Measurements from ENCODE around the gene TMEM179. TPM values are rescaled to one million over a fixed set of nuclear protein-coding genes. Genes with fewer than 3 reads are reported as not detected.

The TMEM179 gene
- total RNA-seq, 1 donor from 2014 or later = 0.30 TPM

DNA sequence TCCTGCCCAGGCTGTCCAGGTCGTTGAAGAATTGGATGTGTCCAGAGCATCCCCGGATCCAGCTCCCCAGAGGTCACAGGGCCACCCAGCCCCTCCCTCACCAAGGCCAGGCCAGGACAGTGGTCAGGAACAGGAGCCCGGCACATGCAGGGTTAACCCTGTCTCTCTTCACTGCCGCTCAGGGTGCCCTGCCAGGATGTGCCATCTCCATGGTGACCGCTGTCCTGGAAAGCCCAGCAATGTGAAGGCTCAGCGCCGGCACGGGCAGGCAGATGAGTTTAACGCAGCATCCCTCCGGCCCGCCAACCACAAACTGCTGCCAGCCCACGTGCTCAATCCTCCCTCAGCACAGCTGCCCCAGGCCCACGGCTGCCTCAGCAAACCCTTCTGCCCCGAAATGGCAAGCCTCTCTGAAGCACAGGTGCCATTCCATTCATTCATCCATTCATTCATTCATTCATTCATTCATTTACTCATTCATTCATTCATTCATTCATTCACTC is 4.4 kb downstream of the TMEM179 start:
- no peak for ATAC-seq
- DNase-seq (ENCODE audit: low spot score) = no peak

DNA sequence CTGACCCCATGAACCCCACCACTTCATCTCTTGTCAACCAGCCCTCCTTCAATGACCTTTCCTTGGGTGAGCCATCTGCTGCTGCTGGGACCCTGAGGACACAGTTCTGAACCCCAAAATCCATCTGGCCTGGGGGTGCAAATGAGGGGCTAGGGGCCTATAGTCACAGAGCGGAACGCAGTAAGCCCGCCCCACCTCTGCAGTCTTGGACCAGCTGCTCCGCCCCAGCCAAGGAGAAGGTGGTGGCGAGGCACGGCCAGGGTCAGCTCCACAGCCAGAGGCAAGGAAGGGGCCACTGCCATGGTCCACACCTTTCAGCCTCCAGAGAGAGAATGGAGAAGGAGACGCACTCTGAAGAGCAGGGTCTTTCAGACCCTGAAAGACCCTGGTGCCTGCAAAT is 5.1 kb downstream of the TMEM179 start:
- ATAC-seq (no peak), DNase-seq (ENCODE audit: low spot score) (no peak)

DNA sequence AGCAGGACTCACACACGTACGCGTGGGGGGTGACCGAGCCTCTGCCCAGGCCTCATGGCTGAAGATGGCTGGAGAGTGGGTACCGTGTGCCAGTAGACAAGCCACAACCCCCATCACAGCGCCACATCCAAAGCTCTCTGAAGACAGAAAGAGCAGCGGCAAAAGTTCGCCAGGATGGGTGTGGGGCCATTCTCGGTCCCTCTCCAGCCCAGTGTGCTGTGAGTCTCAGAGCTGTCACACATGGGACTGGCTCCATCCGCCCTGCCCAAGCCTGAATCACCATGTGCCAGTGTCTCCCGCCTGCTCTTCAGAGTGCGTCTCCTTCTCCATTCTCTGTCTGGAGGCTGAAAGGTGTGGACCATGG is 5.7 kb downstream of the TMEM179 start:
- ATAC-seq = no peak
- DNase-seq (ENCODE audit: low spot score) = no peak

DNA sequence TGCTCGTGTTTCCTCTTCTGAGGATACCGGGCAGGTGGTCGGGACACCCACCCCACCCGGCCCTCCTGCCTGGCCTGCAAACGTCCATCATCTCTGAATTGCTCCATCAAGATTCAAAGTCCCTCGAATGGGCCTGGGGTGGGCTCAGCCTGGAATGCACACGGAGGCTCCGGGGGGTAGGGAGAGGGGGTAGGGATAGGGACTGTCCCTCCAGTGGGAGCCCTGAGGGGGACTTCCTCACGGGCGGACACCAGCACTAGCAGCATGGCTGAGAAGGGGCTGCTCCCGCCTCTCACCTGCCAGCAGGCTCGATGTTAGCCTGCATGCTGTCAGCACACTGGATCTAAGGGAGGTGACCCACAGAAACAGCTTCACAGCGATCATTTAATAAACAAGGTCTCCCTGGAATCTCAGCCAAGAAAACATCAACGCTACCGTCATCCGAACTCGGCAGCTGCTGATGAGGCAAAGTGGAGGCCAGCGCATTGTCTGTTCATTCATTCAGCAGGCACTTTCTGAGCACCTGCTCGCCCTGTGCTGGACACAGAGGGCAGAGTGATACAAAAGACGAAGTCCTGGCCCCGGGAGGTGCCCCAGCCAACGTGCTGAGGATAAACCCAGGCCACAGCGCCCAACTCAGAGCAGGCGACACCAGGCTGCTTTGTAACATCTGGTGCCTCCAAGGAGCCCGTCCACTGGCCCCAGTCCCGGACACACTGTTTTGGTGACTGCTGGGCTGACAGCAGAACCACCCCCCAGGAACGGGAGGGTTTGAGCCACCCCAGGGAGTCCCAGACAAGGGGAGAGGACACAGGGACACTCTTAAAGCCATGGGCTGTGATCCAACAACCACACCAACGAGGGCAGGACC is 6.3 kb downstream of the TMEM179 start:
- ATAC-seq = no peak
- DNase-seq (ENCODE audit: low spot score) = no peak

DNA sequence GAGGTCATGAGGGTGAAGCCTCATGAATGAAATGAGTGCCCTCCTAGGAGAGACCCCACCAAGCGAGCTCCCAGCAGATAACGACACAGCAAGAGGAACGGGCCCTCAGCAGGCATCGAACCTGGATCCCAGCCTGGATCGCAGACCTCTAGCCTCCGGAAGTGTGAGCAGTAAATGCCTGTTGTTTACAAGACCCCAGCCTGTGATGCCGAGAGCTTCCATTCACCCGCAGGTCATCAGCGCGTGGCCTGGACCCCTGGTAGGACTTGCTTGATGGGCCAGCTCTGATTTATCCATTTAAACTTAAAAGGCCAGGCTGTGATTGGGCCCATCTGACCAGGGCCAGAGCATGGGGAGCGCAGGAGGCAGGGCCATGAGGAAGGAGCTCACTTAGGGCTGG is 7.0 kb downstream of the TMEM179 start:
- no peak for DNase-seq (ENCODE audit: low spot score)

DNA sequence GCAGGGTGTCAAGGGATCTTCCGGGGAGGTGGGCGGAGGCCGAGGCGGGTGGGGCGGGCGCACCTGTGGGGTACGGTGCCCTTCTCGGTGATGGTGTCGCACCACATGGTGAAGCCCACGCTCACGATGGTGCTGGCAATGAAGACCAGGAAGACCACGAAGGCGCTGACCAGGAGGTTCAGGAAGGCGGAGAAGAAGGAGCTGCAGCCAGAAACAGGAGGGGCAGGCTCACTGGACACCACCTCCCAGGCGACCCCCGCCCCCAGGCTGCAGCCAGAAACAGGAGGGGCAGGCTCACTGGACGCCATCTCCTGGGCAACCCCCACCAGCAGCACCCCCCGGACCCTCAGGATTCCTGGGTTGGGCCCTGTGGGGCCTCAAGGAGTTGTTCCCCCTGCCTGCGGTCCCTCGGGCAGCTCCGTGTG is 7.6 kb downstream of the TMEM179 start:
- DNase-seq (ENCODE audit: low spot score) (no peak), ATAC-seq (no peak)

More for the DNA sequence above, 7.0 kb downstream of the TMEM179 start:
- ATAC-seq = no peak

DNA sequence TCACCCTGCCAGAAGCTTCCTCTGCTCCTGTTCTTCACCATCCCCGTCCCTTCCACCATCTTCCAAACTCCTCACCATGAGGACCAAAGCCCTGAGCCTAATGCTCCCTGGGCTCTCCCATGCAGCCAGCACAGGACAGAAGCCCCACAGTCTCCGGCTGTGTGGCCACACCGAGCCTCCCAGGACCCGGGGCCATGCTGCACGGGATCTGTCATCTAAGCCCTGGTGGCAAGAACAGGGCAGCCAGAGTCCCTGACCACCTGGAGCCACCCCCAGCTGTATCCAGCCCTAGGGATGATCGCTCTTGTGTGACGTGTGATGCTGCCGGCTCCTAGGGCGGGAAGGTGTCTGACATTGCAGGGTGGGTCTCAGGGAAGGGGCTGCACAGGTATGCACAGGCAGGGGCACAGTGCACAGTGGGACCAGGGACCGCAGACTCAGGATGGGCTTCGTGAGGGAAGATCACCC is 8.1 kb downstream of the TMEM179 start:
- no peak for DNase-seq (ENCODE audit: low spot score)
- no peak for ATAC-seq

DNA sequence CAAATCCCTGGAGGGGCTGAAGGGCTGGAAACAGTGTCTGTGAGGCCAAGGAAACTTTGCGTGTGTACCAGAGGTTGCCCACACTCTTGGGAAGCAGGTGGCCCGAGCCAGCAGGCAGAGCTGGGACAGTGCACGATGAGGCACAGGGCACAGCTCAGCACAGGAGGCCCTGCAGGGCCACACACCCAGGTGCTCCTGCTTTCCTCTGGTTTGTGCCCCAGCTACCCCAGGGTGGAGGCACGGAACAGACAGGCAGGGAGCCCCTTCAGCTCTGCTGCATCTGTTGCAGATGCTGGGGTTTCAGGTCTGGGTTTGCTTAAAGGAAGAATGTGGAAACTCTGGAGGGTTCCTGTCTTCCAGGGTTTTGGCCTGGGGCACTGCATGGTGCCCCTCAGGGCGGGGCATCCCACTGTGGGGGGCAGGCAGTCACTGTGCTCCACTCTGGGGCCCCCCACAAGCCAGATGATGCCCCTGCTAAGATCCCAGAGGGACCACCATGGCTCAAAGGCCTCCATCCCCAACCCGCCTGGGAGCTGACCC is 8.6 kb downstream of the TMEM179 start:
- DNase-seq (ENCODE audit: low spot score) = no peak
- no peak for ATAC-seq

DNA sequence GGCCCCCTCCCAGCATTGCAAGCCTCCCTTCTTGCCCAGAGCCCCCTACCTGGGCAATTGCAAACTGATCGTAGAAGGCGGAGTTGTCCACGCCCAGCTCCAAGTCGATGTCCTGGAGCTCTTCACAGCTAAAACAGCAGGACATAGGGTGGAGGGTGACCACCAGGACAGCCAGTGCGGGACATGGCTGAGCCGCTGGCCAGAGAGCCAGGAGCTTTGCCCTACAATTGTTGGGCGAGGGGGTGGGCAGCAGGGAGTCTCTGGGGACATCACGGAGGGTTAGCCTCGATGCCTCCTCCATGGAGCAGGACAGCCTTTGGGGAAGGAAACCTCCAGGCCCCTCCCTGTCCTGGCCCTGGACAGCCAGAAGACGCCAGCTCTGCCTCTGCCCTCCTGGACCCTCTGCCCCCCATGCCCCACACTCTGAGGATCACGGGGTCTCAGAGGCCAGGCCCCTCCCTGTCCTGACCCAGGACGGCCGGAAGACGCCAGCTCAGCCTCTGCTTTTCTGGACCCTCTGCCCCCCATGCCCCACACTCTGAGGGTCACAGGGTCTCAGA is 9.4 kb downstream of the TMEM179 start:
- DNase-seq (ENCODE audit: low spot score) (no peak), ATAC-seq (no peak)

DNA sequence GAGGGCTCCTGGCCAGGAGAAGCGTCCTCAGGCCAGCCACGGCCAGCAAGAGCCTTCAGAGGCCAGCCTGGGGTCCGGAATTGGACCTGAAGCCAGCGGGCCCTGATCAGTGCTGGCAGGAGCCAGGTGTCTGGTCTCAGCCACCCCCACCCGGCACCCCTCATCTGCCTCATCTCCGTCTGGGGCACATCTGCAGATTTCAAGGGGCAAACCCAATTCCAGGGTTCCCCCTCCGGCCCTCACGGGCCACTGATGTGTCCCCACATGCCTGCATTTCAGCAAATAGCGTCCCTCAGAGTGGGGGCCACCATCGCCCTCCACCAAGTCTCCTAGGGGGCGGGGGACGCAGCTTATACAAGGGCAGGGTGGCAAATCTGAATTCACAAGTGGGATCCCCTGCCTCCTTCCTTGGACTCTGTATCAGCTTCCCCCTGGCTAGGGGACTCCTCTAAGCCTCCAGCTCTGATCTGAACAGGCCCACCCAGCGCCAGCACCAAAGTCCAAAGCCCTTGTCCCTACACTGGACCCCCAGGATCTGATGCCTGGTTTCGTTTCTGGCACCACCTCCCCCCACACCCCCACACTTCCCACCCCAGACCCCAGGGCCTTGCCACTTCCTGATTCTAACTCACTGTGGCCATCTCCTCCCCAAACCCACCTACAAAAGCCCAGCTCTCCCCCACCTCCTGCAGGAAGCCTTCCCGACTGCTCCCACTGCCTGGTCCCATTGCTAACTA is 10.1 kb downstream of the TMEM179 start:
- ATAC-seq = no peak
- no peak for DNase-seq (ENCODE audit: low spot score)

DNA sequence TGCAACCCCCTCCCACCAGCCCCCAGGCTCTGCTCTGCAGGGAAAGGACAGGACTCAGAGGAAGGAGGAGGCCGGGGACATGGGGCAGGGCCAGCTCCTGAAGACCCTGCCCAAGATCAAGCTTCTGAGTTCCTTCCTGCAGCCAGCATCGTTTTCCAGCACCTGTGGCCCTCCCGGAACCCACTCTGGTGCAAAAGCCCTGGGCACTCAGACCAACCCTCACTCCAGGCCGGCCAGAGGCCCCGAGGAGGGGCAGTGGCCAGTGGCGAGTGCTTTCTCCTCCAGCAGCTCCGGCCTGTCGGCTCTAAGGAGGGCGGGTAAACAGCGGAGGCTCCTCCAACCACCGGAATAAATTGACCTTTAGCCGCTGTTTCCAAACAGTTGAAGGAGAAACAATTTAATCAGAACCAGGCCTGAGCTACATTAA is 10.8 kb downstream of the TMEM179 start:
- ATAC-seq = no peak
- no peak for DNase-seq (ENCODE audit: low spot score)

DNA sequence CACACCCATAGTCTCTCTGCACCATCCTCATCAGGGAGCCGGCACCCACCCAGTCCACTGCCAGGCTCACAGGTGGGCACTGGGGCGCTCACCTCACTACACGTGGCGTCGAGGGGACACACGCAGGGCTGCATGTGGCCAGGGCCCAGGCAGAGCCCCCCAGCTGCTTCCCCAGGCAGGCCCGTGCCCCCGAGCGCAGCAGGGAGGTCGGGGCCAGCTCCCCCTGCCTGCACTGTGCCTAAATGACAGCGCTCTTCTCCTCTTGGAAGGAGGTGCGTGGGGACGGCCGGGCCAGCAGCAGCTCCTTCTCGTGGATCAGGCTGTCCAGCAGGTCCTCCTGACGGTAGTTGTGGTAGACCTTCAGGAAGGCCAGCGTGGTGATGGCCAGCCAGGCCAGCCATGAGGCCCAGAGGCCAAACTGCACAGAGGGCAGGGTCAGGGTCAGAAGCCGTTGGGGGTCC is 11.3 kb downstream of the TMEM179 start:
- no peak for ATAC-seq
- no peak for DNase-seq (ENCODE audit: low spot score)

DNA sequence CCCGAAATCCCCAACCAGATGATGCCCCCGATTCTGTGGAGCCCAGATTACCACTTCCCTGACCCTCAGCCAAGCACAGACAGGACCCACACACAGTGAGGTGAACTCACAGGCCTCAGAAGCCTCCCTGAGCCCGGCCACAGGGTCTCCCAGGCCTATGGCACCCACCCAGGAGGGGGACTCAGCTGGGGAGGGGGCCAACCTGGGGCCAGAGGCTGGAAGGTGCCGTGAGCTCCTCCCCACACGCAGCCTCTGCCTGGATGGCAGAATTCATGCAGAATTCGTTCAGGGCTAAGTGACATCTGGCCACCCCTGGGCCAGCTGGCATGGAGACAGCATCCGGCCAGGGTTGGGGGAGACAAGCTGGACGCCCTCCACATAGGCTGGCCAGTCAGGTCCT is 11.8 kb downstream of the TMEM179 start:
- DNase-seq (ENCODE audit: low spot score) = no peak
- ATAC-seq = no peak

DNA sequence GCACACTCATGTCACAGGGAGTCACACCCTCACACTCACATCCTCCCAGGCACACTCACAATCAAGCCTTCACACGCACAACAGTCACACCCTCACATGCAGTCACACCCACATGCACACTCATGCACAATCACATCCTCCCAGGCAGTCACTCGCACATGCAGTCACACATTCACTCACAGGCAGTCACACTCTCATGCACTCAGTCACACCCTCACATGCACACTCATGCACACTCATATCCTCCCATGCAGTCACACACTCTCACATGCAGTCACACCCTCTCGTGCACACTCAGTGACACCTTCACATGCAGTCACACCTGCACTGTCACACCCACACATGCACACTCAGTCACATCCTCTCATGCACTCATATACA is 12.3 kb downstream of the TMEM179 start:
- no peak for DNase-seq (ENCODE audit: low spot score)
- no peak for ATAC-seq

DNA sequence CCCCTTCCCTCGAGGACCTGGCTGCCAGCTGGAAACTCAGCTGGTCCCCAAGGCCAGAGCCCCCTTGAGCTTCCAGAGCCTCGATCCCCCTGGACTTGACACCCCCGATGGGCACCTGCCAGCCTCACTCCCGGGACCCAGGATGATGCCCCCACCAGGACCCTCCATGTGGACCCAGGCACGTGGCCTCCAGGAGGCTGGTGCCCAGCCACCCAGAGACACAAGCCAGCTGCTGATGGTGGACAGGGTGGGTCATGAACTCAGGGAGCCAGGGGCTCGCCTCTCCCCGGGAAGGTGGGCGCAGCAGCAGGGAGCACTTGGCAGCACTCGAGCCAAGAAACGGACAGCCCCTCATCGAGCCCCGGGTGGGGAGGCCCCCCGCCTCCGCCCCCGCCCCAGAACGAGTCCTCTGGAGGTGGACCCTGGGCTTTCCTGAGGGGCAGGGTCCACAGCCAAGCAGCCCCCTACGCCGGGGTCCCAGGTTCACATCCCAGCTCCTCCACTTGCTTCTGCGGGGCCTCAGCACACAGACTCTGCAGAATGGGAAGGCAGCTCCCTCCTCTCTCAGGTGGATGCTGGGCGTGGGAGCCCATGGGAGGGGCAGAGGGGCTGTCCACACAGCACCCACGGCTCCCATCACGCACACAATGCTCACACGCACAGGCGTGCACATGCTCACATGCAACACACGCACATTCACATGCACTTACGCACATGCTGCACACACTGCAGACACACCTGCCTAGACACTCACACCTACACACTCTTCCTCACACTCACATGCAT is 12.9 kb downstream of the TMEM179 start:
- ATAC-seq = no peak
- DNase-seq (ENCODE audit: low spot score) = no peak

DNA sequence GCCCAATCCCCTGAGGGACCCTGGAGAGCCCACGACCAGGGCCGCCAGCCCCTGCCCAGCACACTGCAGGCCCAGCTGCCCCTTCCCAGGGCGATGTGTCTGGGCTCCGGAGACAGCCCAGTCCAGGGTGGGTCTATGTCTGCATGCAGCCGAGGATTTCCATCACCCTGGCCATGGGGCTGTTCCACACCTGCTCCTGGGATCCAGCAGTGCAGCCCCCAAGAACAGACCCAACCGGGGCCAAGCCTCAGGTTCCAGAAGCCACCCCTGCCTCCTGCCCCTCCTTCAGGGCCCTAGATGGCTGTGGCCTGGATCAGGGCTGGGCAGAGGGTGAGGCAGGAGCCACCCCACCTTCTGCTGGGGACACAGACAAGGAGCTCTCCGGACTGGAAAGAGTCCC is 13.5 kb downstream of the TMEM179 start:
- ATAC-seq (no peak), DNase-seq (ENCODE audit: low spot score) (no peak)

DNA sequence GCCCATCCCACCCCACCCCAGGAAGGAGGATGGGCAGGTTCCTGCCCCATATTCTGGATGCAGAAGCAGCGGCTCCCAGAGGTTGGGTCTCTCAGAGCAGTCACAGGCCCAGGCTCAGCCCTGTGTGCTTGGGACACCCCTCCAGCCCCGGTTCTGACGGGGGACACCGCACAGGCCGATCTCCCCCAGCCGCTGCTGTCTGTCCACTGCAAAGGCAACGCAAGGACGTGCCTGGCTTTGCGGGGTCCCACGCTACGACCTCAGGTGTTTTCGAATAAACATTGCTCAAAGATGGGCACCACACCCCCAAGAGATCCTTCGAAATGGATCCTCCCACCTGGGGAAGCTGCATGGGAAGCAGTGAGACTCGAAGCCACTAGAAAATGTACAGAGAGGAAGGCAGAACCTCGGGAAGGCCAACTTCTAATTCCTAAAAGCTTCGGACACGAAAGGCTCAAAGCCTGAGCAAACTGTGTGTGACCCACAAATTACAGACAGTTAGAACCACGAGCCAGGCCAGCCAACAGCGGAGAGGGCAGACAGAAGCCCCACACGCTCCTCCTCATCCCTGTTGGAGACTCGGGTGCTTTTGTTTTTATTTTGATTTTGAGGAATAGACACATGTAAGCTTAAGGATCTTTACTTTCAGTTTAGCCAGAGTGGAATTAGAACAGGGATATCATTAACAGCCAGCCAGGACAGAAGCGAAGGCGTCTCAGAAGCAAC is 14.2 kb downstream of the TMEM179 start:
- ATAC-seq (no peak), DNase-seq (ENCODE audit: low spot score) (no peak)

DNA sequence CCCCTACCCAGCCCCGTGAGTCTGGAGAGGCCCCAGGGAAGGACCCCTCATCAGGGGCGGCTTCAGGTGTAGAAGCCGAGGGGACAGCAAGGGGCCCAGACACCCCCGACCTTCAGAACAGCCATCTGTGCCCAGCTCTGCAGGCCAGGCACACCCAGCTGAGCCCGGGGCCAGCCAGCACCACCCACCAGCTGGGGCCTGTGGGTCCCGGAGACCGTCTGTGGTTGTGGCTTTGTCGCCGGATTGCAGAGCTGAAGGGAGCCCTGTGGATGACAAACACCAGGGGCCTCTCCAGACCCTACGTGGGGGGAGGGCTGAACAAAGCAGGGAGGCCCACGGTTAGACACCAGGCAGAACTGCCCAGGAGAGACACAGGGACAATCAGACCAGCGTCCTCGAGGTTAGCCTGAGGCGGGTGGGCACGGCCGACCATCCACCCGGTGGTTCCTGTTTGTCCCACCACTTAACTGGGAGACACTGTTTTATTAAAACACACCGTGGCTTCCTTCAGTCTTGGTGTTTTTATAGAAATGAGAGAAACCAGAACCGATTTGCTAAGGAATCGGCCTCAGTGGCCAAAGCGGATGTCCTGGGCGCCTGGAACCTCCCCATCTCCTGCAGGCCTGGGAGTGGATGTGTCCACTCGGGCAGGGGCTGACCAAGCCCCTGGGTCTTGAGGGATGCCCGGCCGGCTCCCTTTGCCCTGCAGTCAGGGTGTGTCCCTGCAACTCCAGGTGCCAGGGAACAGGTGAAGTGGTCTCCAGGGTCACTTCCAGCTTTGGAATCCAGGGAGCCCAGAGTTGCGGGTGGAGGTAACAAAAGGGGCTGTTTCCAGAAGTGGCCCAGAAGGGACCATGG is 15.0 kb downstream of the TMEM179 start:
- DNase-seq (ENCODE audit: low spot score) (no peak), ATAC-seq (no peak)
